ENCODE results near the gene ZNF532.
A peak's percentile ranks its signal among the peaks of the same experiment; 100 is the strongest.
"Not testable (repeated sequence)": the region's sequence is repeated elsewhere in the genome, so short reads cannot be mapped to it uniquely, and the experiment has no call there.

Gene ZNF532, protein sequence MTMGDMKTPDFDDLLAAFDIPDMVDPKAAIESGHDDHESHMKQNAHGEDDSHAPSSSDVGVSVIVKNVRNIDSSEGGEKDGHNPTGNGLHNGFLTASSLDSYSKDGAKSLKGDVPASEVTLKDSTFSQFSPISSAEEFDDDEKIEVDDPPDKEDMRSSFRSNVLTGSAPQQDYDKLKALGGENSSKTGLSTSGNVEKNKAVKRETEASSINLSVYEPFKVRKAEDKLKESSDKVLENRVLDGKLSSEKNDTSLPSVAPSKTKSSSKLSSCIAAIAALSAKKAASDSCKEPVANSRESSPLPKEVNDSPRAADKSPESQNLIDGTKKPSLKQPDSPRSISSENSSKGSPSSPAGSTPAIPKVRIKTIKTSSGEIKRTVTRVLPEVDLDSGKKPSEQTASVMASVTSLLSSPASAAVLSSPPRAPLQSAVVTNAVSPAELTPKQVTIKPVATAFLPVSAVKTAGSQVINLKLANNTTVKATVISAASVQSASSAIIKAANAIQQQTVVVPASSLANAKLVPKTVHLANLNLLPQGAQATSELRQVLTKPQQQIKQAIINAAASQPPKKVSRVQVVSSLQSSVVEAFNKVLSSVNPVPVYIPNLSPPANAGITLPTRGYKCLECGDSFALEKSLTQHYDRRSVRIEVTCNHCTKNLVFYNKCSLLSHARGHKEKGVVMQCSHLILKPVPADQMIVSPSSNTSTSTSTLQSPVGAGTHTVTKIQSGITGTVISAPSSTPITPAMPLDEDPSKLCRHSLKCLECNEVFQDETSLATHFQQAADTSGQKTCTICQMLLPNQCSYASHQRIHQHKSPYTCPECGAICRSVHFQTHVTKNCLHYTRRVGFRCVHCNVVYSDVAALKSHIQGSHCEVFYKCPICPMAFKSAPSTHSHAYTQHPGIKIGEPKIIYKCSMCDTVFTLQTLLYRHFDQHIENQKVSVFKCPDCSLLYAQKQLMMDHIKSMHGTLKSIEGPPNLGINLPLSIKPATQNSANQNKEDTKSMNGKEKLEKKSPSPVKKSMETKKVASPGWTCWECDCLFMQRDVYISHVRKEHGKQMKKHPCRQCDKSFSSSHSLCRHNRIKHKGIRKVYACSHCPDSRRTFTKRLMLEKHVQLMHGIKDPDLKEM (N-terminal part only)

DNA sequence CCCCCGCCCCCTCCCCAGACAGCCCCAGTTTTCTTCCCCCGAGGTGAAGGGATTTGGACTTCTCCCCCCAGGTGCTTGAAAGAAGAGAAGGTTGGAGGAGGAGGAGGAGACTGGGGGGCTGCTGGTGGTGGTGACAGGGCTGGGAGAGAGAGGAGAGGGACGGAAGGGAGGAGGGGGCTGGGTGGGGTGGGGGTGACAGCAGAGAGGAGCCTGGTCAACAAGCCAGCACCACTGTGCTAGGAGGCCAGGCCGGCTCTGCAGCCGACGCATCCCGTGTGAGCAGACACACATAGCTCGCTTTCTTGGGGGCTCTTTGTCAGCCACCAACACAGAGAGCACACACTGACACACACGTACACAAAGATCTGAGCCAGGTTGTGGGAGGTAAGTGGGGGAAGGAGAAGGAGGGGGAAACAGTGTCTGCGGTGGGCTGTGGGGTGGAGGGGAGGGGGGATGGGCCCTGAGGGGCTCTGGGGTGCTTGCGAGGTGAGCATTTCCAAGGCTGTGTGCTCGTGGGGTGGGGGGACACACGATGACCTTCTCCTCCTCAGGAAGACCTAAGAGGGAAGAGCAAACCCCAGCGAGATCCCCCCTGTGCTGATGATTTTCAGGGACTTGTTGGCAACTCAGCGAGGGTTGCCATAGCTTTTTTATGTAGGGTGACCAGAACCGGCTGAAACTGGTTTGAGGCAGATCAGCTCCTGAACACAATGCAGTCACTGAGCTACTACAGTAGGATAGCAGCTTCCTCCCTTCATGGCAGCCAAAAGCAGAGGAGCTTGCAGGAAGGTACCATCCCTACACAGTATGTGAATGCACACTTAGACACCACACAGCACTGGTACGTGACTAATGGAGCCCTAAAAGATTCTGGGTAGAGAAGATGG is at the start of gene ZNF532:
Gene ZNF532, plus strand, starts transcription at position 732 of the 887 bp plus-strand sequence. CDS start 53,411 bp downstream, outside the sequence.
- DNase-seq: peak in 53 of 56 donors; percentile 18 to 86 (median 66)

- DNase-seq: no peak
These were observed 45.6 kb upstream of the ZNF532 start for GRCh38 chr18:58819051-58819450.

DNA sequence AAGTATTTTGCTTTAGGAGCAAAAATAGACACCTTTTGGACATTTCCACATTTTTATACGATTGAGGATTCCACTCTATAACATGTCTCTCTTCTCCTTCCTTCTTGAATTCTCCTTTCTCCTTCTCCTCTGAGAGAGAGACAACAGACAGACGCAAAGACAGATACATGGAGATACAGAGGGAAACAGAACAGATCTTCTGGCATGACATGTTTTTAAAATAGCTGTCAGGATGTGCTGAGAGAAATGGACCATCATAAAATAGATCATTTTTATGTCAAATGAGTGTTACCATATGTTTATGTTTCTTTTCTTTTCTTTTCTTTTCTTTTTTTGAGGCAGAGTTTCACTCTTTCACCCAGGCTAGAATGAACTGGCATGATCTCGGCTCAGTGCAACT is 44.4 kb upstream of the ZNF532 start:
- DNase-seq: no peak

DNA sequence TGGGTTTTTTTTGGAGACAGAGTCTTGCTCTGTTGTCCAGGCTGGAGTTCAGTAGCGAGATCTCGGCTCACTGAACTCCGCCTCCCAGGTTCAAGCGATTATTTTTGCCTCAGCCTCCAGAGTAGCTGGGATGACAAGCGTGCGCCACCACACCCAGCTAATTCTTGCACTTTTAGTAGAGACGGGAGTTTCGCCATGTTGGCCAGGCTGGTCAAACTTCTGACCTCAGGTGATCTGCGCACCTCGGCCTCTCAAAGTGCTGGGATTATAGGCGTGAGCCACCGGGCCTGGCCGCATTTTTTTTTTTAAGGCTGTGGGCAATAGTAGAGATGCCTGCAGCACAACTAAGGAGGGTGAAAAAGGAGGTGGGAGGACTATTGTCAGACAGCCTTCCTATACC is 41.7 kb upstream of the ZNF532 start:
- no peak for DNase-seq

- no peak for DNase-seq
These were observed 41.3 kb upstream of the ZNF532 start for GRCh38 chr18:58823412-58823811.

GRCh38 chr18:58826926-58827325 is 37.8 kb upstream of the ZNF532 start:
- not testable (repeated sequence) for DNase-seq

DNA sequence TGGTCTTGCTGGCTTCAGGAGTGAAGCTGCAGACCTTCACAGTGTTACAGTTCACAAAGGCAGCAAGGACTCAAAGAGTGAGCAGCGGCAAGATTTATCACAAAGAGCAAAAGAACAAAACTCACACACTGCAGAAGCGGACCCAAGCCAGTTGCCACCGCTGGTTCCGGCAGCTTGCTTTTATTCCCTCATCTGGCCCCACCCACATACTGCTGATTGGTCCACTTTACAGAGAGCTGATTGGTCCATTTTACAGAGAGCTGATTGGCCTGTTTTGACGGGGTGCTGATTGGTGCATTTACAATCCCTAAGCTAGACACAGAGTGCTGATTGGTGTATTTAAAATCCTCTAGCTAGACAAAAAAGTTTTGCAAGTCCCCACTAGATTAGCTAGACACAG is 37.2 kb upstream of the ZNF532 start:
- no peak for DNase-seq

GRCh38 chr18:58827886-58828285 is 36.8 kb upstream of the ZNF532 start:
- no peak for DNase-seq

DNA sequence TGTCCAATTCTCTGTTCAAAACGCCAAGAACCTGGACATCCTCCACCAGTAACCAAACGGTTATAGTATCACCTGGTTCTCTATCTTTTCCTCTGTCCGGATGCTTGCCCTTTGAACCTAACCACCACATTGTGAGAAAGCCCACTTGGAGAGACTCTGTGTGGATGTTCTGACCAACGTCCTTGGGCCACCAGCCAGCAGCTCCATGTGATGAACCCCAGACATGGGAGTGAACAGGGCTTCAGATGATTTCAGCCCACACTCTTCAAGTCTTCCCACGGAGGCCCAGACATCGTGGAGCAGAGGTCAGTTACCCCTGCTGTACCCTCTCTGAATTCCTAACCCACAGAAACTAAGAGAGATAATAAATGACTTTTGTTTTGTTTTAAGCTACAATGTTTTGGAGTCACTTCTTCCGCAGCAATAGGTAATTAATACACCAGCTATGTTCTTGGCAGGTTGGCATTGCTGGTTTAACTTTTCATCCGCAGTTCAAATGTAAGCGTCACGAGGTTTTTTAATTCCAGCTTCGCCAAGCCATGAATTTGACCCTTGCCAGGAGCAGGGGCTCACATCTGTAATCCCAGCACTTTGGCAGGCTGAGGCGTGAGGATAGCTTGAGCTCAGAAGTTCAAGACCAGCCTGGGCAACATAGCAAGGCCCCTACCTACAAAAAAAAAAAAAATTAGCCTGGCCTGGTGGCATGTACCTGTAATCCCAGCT is 36.1 kb upstream of the ZNF532 start:
- DNase-seq: no peak

- no peak for DNase-seq
These were observed 35.4 kb upstream of the ZNF532 start for GRCh38 chr18:58829263-58829662.

- not testable (repeated sequence) for DNase-seq
These were observed 34.8 kb upstream of the ZNF532 start for GRCh38 chr18:58829886-58830285.

GRCh38 chr18:58831606-58832005 is 33.1 kb upstream of the ZNF532 start:
- no peak for DNase-seq

DNA sequence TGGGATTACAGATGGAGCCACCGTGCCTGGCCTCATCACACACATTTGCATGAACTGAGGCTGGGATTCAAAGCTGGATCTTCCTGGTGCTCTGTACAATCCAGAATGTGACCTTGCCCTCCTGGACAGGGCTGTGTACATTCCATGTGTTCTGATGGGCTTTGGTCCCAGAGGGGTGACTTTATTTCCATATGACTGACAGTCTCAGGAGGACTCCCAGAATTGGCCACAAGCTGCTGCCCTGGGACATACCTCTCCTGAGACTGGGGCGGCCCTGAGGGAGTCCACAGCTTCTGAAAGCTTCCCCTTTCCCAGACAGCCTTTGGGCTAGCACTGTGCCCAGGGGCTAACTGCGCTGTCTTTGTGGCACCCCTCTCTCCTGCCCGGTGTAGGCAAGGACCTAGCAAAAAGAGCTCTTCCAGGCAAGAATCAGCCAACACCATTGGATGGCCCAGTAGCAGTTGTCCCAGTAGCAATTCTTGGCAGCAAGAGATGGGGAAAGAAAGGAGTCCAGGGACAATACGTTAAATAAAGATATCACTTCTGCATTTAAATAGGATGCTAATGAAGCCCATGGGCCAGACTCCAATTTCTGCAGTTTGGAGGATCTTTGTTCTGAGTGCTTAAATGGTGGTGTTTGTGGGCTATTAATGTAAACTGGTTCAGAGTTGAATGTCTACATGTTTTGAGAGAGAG is 26.4 kb upstream of the ZNF532 start:
- DNase-seq: peak in 18 of 56 donors; percentile 4 to 51 (median 24)

GRCh38 chr18:58838946-58839345 is 25.7 kb upstream of the ZNF532 start:
- DNase-seq: no peak

- DNase-seq: peak in 25 of 56 donors; percentile 6 to 73 (median 22)
These were observed 21.5 kb upstream of the ZNF532 start for GRCh38 chr18:58842978-58843687.

GRCh38 chr18:58843688-58844035 is 21.0 kb upstream of the ZNF532 start:
- DNase-seq: no peak

DNA sequence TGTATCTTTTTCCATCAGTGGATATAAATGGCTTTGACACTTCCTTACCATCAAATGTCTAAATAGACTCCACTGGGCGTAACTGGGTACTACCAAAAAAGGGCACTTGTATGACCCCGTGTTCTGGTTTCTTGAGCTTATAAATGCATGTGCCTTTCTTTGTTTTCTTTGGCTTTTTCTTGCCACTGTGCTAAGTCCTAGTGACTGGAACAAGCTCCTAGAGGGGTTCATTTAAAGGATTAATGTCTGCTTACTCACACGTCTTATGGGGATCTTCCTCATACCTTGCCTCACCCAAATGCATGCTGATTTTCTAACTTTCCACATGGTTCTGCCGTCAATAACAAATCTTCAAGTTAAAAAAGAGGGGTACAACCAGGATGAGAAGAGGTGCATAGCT is 19.8 kb upstream of the ZNF532 start:
- no peak for DNase-seq

GRCh38 chr18:58845928-58846724 is 18.6 kb upstream of the ZNF532 start:
- DNase-seq: no peak

Measured in amygdala (tissue), 56 donors.